ENCODE results near the gene GLCCI1.

GRCh38 chr7:8037151-8037550, 68.6 kb downstream of the GLCCI1 start:
- TF ChIP-seq GATA2 (IDR thresholded peaks at IDR 0.05; ENCODE audit: low read depth, low read length) (no peak), GATA3 (IDR thresholded peaks at IDR 0.05; ENCODE audit: low read depth, low read length) (no peak)

Data from SH-SY5Y (cell line).